Naive B cell (primary cell): Measurements from ENCODE around the gene NEAT1. TPM values are rescaled to one million over a fixed set of nuclear protein-coding genes. Genes with fewer than 3 reads are reported as not detected.
A peak's percentile ranks its signal among the peaks of the same experiment; 100 is the strongest.

ENCODE experiments used
- ATAC-seq, 2 donors: fragments of 150-1000 bp; cut with Tn5 transposase; 2 replicates each; pipeline ENCODE4 v1.10.0; 2021; ENCODE audit warnings: low read depth in 2 of 2, mild to moderate bottlenecking in 2 of 2, moderate library complexity in 2 of 2
- DNase-seq: peaks from one replicate; pipeline ENCODE4 v3.0.0; 2022
- H3K27ac Mint-ChIP-seq, 6 donors: one replicate each; pipeline ENCODE4 v1.8.0; 2020 to 2022; ENCODE audit warnings: mild to moderate bottlenecking in 6 of 6, mixed read lengths in 6 of 6, moderate library complexity in 5 of 6, inconsistent platforms in 2 of 6
- H3K27me3 Mint-ChIP-seq, 3 donors: one replicate each; pipeline ENCODE4 v1.8.0; 2021 to 2022; ENCODE audit warnings: mixed read lengths in 3 of 3, mild to moderate bottlenecking in 1 of 3
- H3K36me3 Mint-ChIP-seq, 2 donors: one replicate each; pipeline ENCODE4 v1.8.0; 2020 to 2022; ENCODE audit warnings: mixed read lengths in 2 of 2, inconsistent platforms in 1 of 2, mild to moderate bottlenecking in 1 of 2
- H3K4me1 Mint-ChIP-seq, 3 donors: one replicate each; pipeline ENCODE4 v1.8.0; 2020 to 2022; ENCODE audit warnings: mixed read lengths in 3 of 3, inconsistent platforms in 1 of 3, mild to moderate bottlenecking in 1 of 3, moderate library complexity in 1 of 3
- H3K4me3 Mint-ChIP-seq, 8 donors: one replicate each; pipeline ENCODE4 v1.8.0; 2020 to 2022; ENCODE audit warnings: mild to moderate bottlenecking in 8 of 8, mixed read lengths in 8 of 8, moderate library complexity in 8 of 8, inconsistent platforms in 2 of 8
- H3K9me3 Mint-ChIP-seq, 7 donors: one replicate each; pipeline ENCODE4 v1.8.0; 2020 to 2022; ENCODE audit warnings: mixed read lengths in 7 of 7, mild to moderate bottlenecking in 5 of 7, inconsistent platforms in 2 of 7, moderate library complexity in 1 of 7
- polyA plus RNA-seq, 6 donors: library from polyadenylated mRNA; unstranded; fragments of 300-500 nt; fragmentation: Illumina TruSeq; gene quantifications; one replicate each; pipeline ENCODE4 v1.2.3, GENCODE V29; 2021; ENCODE audit warnings: low read depth in 6 of 6

The NEAT1 gene
- polyA plus RNA-seq, 6 donors from 2014 or later = 0.88 to 4.2 (median 1.2) TPM

GRCh38 chr11:65393513-65394079 lies 29.0 kb upstream of the NEAT1 start:
- Mint-ChIP-seq H3K36me3 (peaks cover 0 to 14% of the 10 kb centered on the region in 2 donors), H3K4me3 (no peak overlapping the region), H3K27me3 (no peaks in the 10 kb centered on the region), H3K9me3 (no peaks in the 10 kb centered on the region), H3K4me1 (peaks cover 31 to 49% (median 42%) of the 10 kb centered on the region in 3 donors), H3K27ac (no peak overlapping the region)
- ATAC-seq (no peak), DNase-seq (no peak)

- Mint-ChIP-seq H3K9me3 (no peaks in the 10 kb centered on the region), H3K27me3 (no peaks in the 10 kb centered on the region), H3K27ac (no peak overlapping the region), H3K4me1 (peaks cover 28 to 43% (median 36%) of the 10 kb centered on the region in 3 donors), H3K4me3 (no peak overlapping the region), H3K36me3 (peaks cover 0 to 16% of the 10 kb centered on the region in 2 donors)
- DNase-seq (no peak), ATAC-seq (no peak)
Observed at GRCh38 chr11:65394125-65394536, 28.5 kb upstream of the NEAT1 start.

GRCh38 chr11:65395961-65396530 lies 26.6 kb upstream of the NEAT1 start:
- H3K36me3 Mint-ChIP-seq = peaks cover 0 to 16% of the 10 kb centered on the region in 2 donors
- peak overlapping the region in 1 of 8 donors; percentile 52 for H3K4me3 Mint-ChIP-seq
- DNase-seq (no peak), ATAC-seq (no peak)
- peak overlapping the region in 1 of 6 donors; percentile 6 for H3K27ac Mint-ChIP-seq
- no peaks in the 10 kb centered on the region for H3K27me3 Mint-ChIP-seq
- peaks cover 18 to 26% (median 24%) of the 10 kb centered on the region in 3 donors for H3K4me1 Mint-ChIP-seq
- H3K9me3 Mint-ChIP-seq = no peaks in the 10 kb centered on the region

GRCh38 chr11:65396769-65397745 lies 25.5 kb upstream of the NEAT1 start:
- ATAC-seq (no peak), DNase-seq (no peak)
- Mint-ChIP-seq H3K4me1 (peaks cover 14 to 24% (median 18%) of the 10 kb centered on the region in 3 donors), H3K9me3 (no peaks in the 10 kb centered on the region), H3K27ac (peak overlapping the region in 2 of 6 donors; percentile 86 to 90), H3K27me3 (no peaks in the 10 kb centered on the region), H3K4me3 (no peak overlapping the region), H3K36me3 (peaks cover 0 to 16% of the 10 kb centered on the region in 2 donors)

- H3K36me3 Mint-ChIP-seq = peaks cover 0 to 16% of the 10 kb centered on the region in 2 donors
- H3K4me3 Mint-ChIP-seq = no peak overlapping the region
- ATAC-seq = no peak
- DNase-seq = no peak
- H3K27ac Mint-ChIP-seq = peak overlapping the region in 2 of 6 donors; percentile 89 to 90
- H3K4me1 Mint-ChIP-seq = peaks cover 12 to 20% (median 18%) of the 10 kb centered on the region in 3 donors
- no peaks in the 10 kb centered on the region for H3K27me3 Mint-ChIP-seq
- H3K9me3 Mint-ChIP-seq = no peaks in the 10 kb centered on the region
Observed at GRCh38 chr11:65398362-65398910, 24.2 kb upstream of the NEAT1 start.

GRCh38 chr11:65399249-65399648 lies 23.3 kb upstream of the NEAT1 start:
- Mint-ChIP-seq H3K4me1 (peaks cover 20 to 28% (median 26%) of the 10 kb centered on the region in 3 donors), H3K36me3 (peaks cover 0 to 16% of the 10 kb centered on the region in 2 donors), H3K9me3 (no peaks in the 10 kb centered on the region), H3K27ac (no peak overlapping the region), H3K4me3 (no peak overlapping the region), H3K27me3 (no peaks in the 10 kb centered on the region)
- DNase-seq (no peak), ATAC-seq (no peak)

DNA sequence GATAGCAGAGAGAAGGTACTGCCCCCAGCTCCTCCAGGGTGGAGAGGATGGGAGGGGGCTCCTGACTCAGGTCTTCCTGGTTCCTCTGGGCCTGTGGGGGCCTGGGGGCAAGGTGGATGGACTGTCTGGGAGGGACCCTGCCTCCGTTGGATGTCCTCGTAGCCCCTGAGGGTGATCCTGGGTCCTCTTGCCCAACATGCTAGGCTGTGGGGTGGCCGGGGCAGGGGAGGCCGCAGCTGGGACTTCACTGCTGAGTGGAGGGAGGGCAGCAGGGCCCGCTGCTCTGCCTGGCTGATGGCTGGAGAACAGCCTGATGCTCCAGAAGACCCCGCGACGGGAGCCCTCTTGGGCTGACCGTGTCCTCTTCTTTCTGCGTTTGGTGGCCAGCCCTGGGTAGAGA lies 22.8 kb upstream of the NEAT1 start:
- H3K27me3 Mint-ChIP-seq = no peaks in the 10 kb centered on the region
- no peak for DNase-seq
- no peak for ATAC-seq
- no peaks in the 10 kb centered on the region for H3K9me3 Mint-ChIP-seq
- H3K27ac Mint-ChIP-seq = peak overlapping the region in 1 of 6 donors; percentile 7
- peaks cover 0 to 16% of the 10 kb centered on the region in 2 donors for H3K36me3 Mint-ChIP-seq
- H3K4me1 Mint-ChIP-seq = peaks cover 26 to 34% (median 31%) of the 10 kb centered on the region in 3 donors
- no peak overlapping the region for H3K4me3 Mint-ChIP-seq

- Mint-ChIP-seq H3K36me3 (peaks cover 0 to 16% of the 10 kb centered on the region in 2 donors), H3K4me3 (no peak overlapping the region), H3K27me3 (no peaks in the 10 kb centered on the region), H3K27ac (peak overlapping the region in 4 of 6 donors; percentile 37 to 72 (median 60)), H3K9me3 (no peaks in the 10 kb centered on the region), H3K4me1 (peaks cover 31 to 34% (median 33%) of the 10 kb centered on the region in 3 donors)
- no peak for DNase-seq
- ATAC-seq = no peak
Observed at GRCh38 chr11:65400307-65401072, 22.1 kb upstream of the NEAT1 start.

- H3K27me3 Mint-ChIP-seq = no peaks in the 10 kb centered on the region
- peaks cover 31 to 34% (median 34%) of the 10 kb centered on the region in 3 donors for H3K4me1 Mint-ChIP-seq
- H3K9me3 Mint-ChIP-seq = no peaks in the 10 kb centered on the region
- H3K36me3 Mint-ChIP-seq = peaks cover 0 to 16% of the 10 kb centered on the region in 2 donors
- ATAC-seq (no peak), DNase-seq (no peak)
- no peak overlapping the region for H3K4me3 Mint-ChIP-seq
- peak overlapping the region in 5 of 6 donors; percentile 22 to 96 (median 91) for H3K27ac Mint-ChIP-seq
Observed at GRCh38 chr11:65401073-65401802, 21.4 kb upstream of the NEAT1 start.

GRCh38 chr11:65401803-65402248 lies 20.8 kb upstream of the NEAT1 start:
- Mint-ChIP-seq H3K4me1 (peaks cover 31 to 34% (median 34%) of the 10 kb centered on the region in 3 donors), H3K4me3 (no peak overlapping the region), H3K36me3 (peaks cover 0 to 16% of the 10 kb centered on the region in 2 donors), H3K27ac (peak overlapping the region; percentile 28 to 96 (median 84)), H3K9me3 (no peaks in the 10 kb centered on the region), H3K27me3 (no peaks in the 10 kb centered on the region)
- ATAC-seq (no peak), DNase-seq (no peak)

GRCh38 chr11:65402790-65403189 lies 19.8 kb upstream of the NEAT1 start:
- peak overlapping the region; percentile 91 to 99 (median 96) for H3K27ac Mint-ChIP-seq
- H3K36me3 Mint-ChIP-seq = peaks cover 0 to 7% of the 10 kb centered on the region in 2 donors

GRCh38 chr11:65403607-65404121 lies 18.9 kb upstream of the NEAT1 start:
- DNase-seq (peak; percentile 82), ATAC-seq (peak; percentile 78 to 81)

More at GRCh38 chr11:65402790-65403189, 19.8 kb upstream of the NEAT1 start:
- H3K4me1 Mint-ChIP-seq = peaks cover 28 to 39% (median 28%) of the 10 kb centered on the region in 3 donors
- ATAC-seq (no peak), DNase-seq (no peak)
- no peaks in the 10 kb centered on the region for H3K9me3 Mint-ChIP-seq
- H3K27me3 Mint-ChIP-seq = no peaks in the 10 kb centered on the region
- peak overlapping the region in 3 of 8 donors; percentile 47 to 84 (median 65) for H3K4me3 Mint-ChIP-seq

More at GRCh38 chr11:65403607-65404121, 18.9 kb upstream of the NEAT1 start:
- H3K9me3 Mint-ChIP-seq = no peaks in the 10 kb centered on the region
- peak overlapping the region; percentile 91 to 99 (median 96) for H3K27ac Mint-ChIP-seq
- peaks cover 23 to 48% (median 23%) of the 10 kb centered on the region in 3 donors for H3K4me1 Mint-ChIP-seq
- peaks cover 0 to under 1% of the 10 kb centered on the region in 2 donors for H3K36me3 Mint-ChIP-seq
- peak overlapping the region; percentile 12 to 87 (median 74) for H3K4me3 Mint-ChIP-seq
- H3K27me3 Mint-ChIP-seq = no peaks in the 10 kb centered on the region
